Smooth muscle cell (in vitro differentiated cells): ENCODE data around the gene TAP2. TPM values are rescaled to one million over a fixed set of nuclear protein-coding genes. Genes with fewer than 3 reads are reported as not detected.
"Not testable (repeated sequence)": the region's sequence is repeated elsewhere in the genome, so short reads cannot be mapped to it uniquely, and the experiment has no call there.

Experiments used
- DNase-seq: peaks from one replicate; lab custom pipeline; 2025; ENCODE audit not compliant: unreplicated experiment; lab: John Stamatoyannopoulos, UW
- H2AFZ ChIP-seq: fragments of 200-600 bp; sonication (generic); 2 replicates; pipeline ENCODE4 v1.6.0; 2016; ENCODE audit warnings: antibody characterized with exemption, low read depth, mild to moderate bottlenecking
- H3F3A ChIP-seq: fragments of 200-600 bp; sonication (generic); 2 replicates; pipeline ENCODE4 v1.6.0; 2017; ENCODE audit warnings: antibody characterized with exemption, low read depth
- H3K27ac ChIP-seq: fragments of 200-600 bp; sonication (generic); 2 replicates; pipeline ENCODE4 v1.5.1; 2016; ENCODE audit warnings: low read depth, mild to moderate bottlenecking
- H3K27me3 ChIP-seq: fragments of 200-600 bp; sonication (generic); 2 replicates; pipeline ENCODE4 v1.6.1; 2016; ENCODE audit warnings: low read depth, mild to moderate bottlenecking
- H3K36me3 ChIP-seq: fragments of 200-600 bp; sonication (generic); 2 replicates; pipeline ENCODE4 v1.5.1; 2016; ENCODE audit warnings: low read depth
- H3K4me1 ChIP-seq: fragments of 200-600 bp; sonication (generic); 2 replicates; pipeline ENCODE4 v1.5.1; 2016; ENCODE audit warnings: low read depth
- H3K4me2 ChIP-seq: fragments of 200-600 bp; sonication (generic); 2 replicates; pipeline ENCODE4 v1.6.0; 2016; ENCODE audit warnings: mild to moderate bottlenecking
- H3K4me3 ChIP-seq: fragments of 200-600 bp; sonication (generic); 2 replicates; pipeline ENCODE4 v1.5.1; 2016; ENCODE audit warnings: mild to moderate bottlenecking
- H3K79me2 ChIP-seq: fragments of 200-600 bp; sonication (generic); 2 replicates; pipeline ENCODE4 v1.6.0; 2016; ENCODE audit warnings: low read depth, mild to moderate bottlenecking
- H3K9ac ChIP-seq: fragments of 200-600 bp; sonication (generic); 2 replicates; pipeline ENCODE4 v1.6.0; 2016; ENCODE audit warnings: low read depth
- H3K9me3 ChIP-seq: fragments of 200-600 bp; sonication (generic); replicated peaks from 2 replicates; pipeline ENCODE4 v1.5.1; 2016; ENCODE audit warnings: low read depth
- H4K20me1 ChIP-seq: fragments of 200-600 bp; sonication (generic); 2 replicates; pipeline ENCODE4 v1.6.0; 2016; ENCODE audit warnings: low read depth
- WGBS: methylation state at CpG from one replicate; pipeline ENCODE4 v1.1.7; 2016; ENCODE audit warnings: low lambda C conversion rate; 5-methylcytosine and 5-hydroxymethylcytosine counted together
- polyA plus RNA-seq: library from polyadenylated mRNA; unstranded; fragments of >200 nt; fragmentation: Nextera tagmentation; extraction: Ambion mirVana; gene quantifications from 2 replicates; pipeline ENCODE4 v1.2.1, GENCODE V29; 2016
- total RNA-seq: library from RNA; depleted of rRNA; stranded (reverse); fragments of >200 nt; gene quantifications from 2 replicates; pipeline ENCODE4 v1.2.3, GENCODE V29; 2014
- TF ChIP-seq, protein P1 (sequence below): fragments of 200-600 bp; sonication (generic); IDR thresholded peaks from 2 replicates; pipeline ENCODE4 v1.5.1; 2017; ENCODE audit warnings: borderline replicate concordance, mild to moderate bottlenecking, antibody characterized with exemption; ENCODE audit not compliant: insufficient read depth, poor library complexity, severe bottlenecking

TAP2 gene
- total and polyA plus RNA-seq, 2 experiments from 2014 or later, result 0.40 to 6.1 TPM

DNA sequence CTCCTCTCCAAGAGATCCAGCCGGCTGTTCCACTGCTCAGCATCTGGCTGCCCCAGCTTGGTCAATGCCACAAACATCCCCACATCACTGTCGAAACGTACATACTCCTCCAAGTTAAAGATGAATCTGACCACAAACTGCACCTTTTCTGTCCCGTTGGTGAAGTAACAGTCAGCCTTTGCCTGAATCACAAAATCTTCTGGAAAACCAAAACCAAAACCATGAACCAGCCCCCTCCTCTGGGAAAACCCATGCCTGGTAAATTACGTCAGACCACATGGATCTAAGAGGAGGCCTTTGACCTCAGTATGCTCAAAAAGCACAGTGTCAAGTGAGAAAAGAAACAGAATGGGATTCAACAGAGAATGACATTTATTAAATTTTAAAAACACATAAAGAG is 23.4 kb downstream of the TAP2 start:
- no peaks in the 10 kb centered on the region for H3K9me3 ChIP-seq
- peaks cover 12% of the 10 kb centered on the region for H3K27me3 ChIP-seq
- no peaks in the 10 kb centered on the region for H3F3A ChIP-seq
- no peak overlapping the region for H3K9ac ChIP-seq
- TF ChIP-seq, protein P1, sequence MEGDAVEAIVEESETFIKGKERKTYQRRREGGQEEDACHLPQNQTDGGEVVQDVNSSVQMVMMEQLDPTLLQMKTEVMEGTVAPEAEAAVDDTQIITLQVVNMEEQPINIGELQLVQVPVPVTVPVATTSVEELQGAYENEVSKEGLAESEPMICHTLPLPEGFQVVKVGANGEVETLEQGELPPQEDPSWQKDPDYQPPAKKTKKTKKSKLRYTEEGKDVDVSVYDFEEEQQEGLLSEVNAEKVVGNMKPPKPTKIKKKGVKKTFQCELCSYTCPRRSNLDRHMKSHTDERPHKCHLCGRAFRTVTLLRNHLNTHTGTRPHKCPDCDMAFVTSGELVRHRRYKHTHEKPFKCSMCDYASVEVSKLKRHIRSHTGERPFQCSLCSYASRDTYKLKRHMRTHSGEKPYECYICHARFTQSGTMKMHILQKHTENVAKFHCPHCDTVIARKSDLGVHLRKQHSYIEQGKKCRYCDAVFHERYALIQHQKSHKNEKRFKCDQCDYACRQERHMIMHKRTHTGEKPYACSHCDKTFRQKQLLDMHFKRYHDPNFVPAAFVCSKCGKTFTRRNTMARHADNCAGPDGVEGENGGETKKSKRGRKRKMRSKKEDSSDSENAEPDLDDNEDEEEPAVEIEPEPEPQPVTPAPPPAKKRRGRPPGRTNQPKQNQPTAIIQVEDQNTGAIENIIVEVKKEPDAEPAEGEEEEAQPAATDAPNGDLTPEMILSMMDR, result no peak
- H3K4me3 ChIP-seq, result no peak overlapping the region
- H3K4me1 ChIP-seq, result no peaks in the 10 kb centered on the region
- H2AFZ ChIP-seq, result no peak overlapping the region
- H3K79me2 ChIP-seq, result no peaks in the 10 kb centered on the region
- no peak overlapping the region for H3K4me2 ChIP-seq
- no peak for DNase-seq
- H3K36me3 ChIP-seq, result no peaks in the 10 kb centered on the region
- H3K27ac ChIP-seq, result peak overlapping the region; percentile 86
- no peaks in the 10 kb centered on the region for H4K20me1 ChIP-seq
- 76% methylated on average over 5 of the region's 5 CpGs for WGBS

DNA sequence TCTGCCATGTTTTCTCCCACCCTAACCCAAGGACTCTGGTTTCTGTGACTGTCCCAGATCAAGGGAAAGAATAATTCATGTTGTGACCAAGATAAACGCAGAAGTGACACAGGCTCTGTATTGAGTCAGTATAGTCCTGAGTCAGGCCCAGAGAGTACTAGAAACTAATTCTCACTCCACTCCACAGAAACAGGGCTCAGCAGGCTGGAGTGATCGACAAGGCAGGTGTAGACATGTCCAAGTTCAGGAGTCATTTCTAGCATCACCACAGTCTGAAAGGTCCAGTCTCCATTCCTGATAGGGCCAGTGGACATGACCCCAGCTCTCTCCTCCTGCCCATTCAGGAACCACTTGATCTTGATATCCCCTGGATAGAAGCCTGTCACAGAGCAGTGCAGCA is 24.4 kb downstream of the TAP2 start:
- Histone ChIP-seq H3K9ac (no peak overlapping the region), H3K4me3 (no peak overlapping the region), H3K4me2 (no peak overlapping the region), H3F3A (no peaks in the 10 kb centered on the region), H3K27ac (peak overlapping the region; percentile 86), H4K20me1 (no peaks in the 10 kb centered on the region), H3K36me3 (no peaks in the 10 kb centered on the region), H2AFZ (no peak overlapping the region), H3K4me1 (no peaks in the 10 kb centered on the region), H3K9me3 (no peaks in the 10 kb centered on the region), H3K27me3 (peaks cover 12% of the 10 kb centered on the region), H3K79me2 (no peaks in the 10 kb centered on the region)
- TF ChIP-seq, protein P1, result no peak
- 61% methylated on average over 2 of the region's 2 CpGs for whole genome bisulfite sequencing
- DNase-seq, result no peak

DNA sequence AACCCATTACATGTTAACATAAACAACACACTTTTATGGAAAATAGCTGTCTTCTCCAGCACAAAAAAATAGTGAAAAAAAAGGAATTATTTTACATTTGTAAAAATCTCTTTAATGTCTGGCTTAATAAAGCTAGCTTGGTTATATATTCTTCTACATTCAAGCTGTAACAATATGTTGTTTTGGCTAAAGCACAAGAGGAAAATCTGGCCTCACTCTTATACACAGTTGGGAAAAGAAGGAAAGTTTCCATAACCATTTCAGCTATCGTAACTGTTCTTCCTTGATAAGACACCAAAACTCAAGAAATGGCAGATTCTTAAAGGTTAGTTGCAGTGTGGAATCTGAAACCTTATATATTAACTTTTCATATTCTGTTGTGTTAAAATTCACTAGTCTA is 29.4 kb downstream of the TAP2 start:
- Histone ChIP-seq H3K27ac (no peak overlapping the region), H3K4me1 (no peaks in the 10 kb centered on the region), H3K4me3 (no peak overlapping the region), H3K27me3 (peaks cover 27% of the 10 kb centered on the region), H3K4me2 (no peak overlapping the region), H2AFZ (no peak overlapping the region), H3K36me3 (no peaks in the 10 kb centered on the region), H3K9me3 (no peaks in the 10 kb centered on the region), H3K9ac (no peak overlapping the region), H4K20me1 (no peaks in the 10 kb centered on the region), H3K79me2 (no peaks in the 10 kb centered on the region), H3F3A (no peaks in the 10 kb centered on the region)
- 0% methylated on average over 1 of the region's 1 CpG for WGBS
- TF ChIP-seq, protein P1, result no peak
- DNase-seq, result no peak

DNA sequence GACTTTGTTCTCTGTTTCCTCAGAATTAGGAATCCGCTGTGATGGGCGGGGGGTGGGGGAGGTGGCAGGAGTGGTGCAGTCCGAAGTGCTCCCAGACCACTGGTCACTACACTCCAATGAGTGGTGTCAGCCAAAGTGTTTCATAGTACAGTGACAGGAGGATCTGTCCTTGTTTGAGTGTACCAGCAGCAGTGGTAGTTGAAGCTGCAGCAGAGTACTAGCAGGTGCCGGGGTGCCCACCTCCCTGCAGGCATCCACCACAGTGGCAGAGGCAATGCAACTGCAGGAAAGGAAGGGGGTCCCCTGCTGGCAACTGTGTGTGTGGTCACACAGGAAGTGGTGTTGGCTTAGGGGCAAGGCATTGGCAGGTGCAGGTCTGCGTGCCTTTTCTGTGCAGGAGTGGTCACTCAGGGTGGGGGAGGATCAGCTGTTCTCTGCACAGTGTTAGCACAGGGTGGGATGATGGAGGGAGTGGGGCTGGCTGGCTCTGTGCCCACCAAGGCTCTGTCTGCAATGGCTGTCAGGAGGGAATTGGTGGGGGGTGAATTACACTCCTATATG is 31.4 kb downstream of the TAP2 start:
- 77% methylated on average over 5 of the region's 5 CpGs for WGBS
- H4K20me1 ChIP-seq, result no peaks in the 10 kb centered on the region
- TF ChIP-seq, protein P1, result no peak
- no peaks in the 10 kb centered on the region for H3K79me2 ChIP-seq
- no peak overlapping the region for H3K9ac ChIP-seq
- H3K9me3 ChIP-seq, result no peaks in the 10 kb centered on the region
- H3F3A ChIP-seq, result no peaks in the 10 kb centered on the region
- no peak overlapping the region for H2AFZ ChIP-seq
- DNase-seq, result no peak
- H3K36me3 ChIP-seq, result no peaks in the 10 kb centered on the region
- no peaks in the 10 kb centered on the region for H3K4me1 ChIP-seq
- H3K27ac ChIP-seq, result no peak overlapping the region
- H3K27me3 ChIP-seq, result peaks cover 38% of the 10 kb centered on the region
- no peak overlapping the region for H3K4me3 ChIP-seq
- H3K4me2 ChIP-seq, result no peak overlapping the region

DNA sequence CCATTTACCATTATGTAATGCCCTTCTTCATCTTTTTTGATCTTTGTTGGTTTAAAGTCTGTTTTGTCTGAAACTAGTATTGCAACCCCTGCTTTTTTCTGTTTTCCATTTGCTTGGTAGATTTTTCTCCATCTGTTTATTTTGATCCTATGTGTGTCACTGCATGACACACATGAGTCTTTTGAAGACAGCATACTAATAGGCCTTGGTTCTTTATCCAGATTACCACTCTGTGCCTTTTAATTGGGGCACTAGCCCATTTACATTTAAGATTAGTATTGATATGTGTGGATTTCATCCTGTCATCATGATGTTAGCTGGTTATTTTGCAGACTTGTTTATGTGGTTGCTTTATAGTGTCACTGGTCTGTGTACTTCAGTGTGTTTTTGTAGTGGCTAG is 33.1 kb downstream of the TAP2 start:
- H3K27me3 ChIP-seq, result peaks cover 52% of the 10 kb centered on the region
- not testable (repeated sequence) for H3K36me3 ChIP-seq, H3F3A ChIP-seq, DNase-seq, H3K4me1 ChIP-seq, H3K27ac ChIP-seq, H3K4me2 ChIP-seq, H3K9ac ChIP-seq, H3K79me2 ChIP-seq, H2AFZ ChIP-seq, H4K20me1 ChIP-seq, H3K9me3 ChIP-seq, H3K4me3 ChIP-seq
